ENCODE data around the gene FUT6.
"Not testable (repeated sequence)": the region's sequence is repeated elsewhere in the genome, so short reads cannot be mapped to it uniquely, and the experiment has no call there.

FUT6 gene

DNA sequence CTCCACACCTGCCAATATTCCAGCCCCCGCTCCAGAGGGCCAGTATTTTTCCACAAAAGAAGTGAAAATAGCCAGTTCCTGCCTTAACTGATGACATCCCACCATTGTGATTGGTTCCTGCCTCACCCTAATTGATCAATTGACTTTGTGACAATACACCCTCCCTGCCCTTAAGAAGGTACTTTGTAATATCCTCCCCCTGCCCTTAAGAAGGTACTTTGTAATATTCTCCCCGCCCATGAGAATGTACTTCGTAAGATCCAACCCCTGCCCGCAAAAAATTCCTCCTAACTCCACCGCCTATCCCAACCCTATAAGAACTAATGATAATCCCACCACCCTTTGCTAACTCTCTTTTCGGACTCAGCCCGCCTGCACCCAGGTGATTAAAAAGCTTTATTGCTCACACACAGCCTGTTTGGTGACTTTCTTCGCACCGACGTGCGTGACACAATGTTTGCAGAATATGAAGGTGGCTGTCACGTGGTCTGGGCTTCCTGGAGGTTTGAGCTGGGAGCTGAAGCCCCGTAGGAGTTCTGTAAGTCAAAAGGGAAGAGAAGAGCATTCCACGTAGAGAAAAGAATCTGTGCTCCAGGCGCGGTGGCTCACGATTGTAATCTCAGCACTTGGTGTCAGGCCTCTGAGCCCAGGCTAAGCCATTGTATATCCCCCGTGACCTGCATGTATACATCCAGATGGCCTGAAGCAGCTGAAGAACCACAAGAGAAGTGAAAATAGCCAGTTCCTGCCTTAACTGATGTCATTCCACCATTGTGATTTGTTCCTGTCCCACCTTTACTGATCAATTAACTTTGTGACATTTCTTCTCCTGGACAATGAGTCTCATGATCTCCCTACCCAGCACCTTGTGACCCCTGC is 17.9 kb upstream of the FUT6 start:
- no peak for DNase-seq

DNA sequence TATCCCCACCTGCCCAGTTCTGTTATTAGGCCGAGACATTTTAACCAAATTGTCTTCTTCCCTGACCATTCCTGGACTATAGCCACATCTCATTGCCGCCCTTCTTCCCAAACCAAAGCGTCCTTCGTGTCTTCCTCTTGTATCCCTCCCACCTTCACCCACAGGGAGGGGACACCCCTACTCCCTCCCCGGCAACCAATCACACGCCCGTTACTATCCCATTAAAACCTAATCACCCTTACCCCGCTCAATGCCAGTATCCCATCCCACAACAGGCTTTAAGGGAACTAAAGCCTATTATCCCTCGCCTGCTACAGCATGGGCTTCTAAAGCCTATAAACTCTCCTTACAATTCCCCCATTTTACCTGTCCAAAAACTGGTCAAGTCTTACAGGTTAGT is 15.6 kb upstream of the FUT6 start:
- not testable (repeated sequence) for DNase-seq

DNA sequence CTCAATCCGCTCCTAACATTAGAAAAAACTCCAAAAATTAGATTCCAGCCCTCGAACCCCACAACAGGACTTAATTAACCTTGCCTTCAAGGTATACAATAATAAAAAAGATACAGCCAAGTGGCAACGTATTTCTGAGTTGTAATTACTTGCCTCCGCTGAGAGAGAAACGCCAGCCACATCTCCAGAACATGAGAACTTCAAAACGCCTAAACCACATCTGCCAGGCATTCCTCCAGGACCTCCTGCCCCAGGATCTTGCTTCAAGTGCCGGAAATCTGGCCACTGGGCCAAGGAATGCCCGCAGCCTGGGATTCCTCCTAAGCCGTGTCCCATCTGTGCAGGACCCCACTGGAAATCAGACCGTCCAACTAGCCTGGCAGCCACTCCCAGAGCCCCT is 14.6 kb upstream of the FUT6 start:
- not testable (repeated sequence) for DNase-seq

DNA sequence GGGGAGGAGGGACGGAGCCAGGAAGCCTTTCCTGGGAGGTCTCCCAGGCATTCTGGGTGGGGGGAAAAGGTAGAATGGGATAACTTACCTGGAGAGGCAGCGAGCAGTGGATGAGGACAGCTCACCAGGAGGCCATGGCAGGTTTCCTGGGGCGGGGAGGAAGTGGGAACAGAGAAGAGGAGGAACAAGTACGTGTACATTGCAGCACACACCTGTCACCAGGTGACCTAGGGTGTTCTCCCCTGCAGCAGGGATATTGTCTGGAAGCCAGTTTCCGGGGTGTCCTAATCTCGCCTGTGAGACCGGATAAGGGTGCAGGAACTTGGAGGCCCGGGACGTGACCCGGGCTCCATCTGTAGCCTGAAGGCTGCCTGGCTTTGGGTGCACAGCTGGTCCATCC is 11.8 kb upstream of the FUT6 start, which contains the start of gene FUT3:
TSS of gene FUT3 (minus strand) at position 148 of the 400 bp plus-strand sequence.
- no peak for DNase-seq

DNA sequence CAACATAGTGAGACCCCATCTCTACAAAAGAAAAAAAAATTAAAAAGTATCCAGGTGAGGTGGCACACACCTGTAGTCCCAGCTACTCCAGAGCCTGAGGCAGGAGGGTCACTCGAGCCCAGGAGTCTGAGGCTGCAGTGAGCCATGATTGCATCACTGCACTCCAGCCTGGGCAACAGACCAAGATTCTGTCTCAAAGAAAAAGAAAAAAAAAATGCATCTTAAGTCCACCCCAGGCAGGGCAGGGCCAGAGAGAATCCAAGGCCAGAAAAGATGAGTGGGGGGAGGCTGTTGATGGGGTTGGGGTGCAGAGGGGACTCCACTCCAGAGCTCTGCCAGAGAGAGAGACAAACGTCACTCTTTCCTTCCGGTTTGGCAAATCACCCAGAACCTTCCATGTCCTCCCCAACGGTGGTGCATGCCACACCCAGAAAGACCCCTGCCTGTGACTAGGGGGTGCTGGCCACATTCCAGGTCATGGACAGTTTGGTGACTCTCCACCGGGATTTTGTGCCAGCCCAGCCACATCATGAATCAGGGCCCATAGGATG is 11.3 kb upstream of the FUT6 start:
- DNase-seq, result no peak

DNA sequence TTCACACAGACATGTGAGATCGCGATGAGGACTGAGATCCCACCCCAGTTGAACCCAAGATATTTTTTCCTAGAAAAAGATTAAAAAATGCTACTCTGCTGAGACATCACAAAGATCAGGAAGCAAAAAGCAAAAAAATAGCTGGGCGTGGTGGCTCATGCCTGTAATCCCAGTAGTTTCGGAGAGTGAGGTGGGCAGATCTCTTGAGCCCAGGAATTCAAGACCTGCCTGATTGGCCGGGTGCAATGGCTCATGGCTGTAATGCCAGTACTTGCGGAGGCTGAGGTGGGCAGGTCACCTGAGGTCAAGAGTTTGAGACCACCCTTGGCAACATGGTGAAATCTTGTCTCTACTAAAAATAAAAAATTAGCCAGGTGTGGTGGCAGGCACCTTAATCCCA is 10.7 kb upstream of the FUT6 start:
- DNase-seq, result no peak

DNA sequence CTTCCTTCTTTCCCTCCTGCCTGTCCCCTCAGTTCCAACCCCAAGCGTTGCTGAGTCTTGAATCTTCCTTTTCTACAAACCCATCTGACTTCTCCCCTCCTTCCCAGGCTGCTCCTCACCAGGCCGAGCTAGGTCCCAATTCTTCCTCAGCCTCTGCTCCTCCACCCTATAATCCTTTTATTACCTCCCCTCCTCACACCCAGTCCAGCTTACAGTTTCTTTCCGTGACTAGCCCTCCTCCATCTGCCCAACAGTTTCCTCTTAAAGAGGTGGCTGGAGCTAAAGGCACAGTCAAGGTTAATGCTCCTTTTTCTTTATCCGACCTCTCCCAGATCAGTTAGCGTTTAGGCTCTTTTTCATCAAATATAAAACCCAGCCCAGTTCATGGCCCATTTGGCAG is 9.1 kb upstream of the FUT6 start:
- not testable (repeated sequence) for DNase-seq

DNA sequence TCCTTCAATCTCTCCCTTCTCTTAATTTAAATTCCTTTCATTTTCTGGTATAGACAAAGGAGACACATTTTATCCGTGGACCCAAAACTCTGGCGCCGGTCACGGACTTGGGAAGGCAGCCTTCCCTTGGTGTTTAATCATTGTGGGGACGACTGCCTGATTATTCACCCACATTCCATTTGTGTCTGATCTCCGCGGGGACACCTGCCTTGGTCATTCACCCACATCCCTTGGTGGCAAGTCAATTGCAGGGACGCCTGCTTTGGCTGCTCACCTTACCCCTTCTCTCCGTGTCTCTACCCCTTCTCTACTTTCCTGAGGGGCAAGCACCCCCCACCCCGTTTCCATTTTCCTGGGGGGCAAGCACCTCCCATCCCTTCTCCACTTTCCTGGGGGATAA is 8.3 kb upstream of the FUT6 start:
- not testable (repeated sequence) for DNase-seq

DNA sequence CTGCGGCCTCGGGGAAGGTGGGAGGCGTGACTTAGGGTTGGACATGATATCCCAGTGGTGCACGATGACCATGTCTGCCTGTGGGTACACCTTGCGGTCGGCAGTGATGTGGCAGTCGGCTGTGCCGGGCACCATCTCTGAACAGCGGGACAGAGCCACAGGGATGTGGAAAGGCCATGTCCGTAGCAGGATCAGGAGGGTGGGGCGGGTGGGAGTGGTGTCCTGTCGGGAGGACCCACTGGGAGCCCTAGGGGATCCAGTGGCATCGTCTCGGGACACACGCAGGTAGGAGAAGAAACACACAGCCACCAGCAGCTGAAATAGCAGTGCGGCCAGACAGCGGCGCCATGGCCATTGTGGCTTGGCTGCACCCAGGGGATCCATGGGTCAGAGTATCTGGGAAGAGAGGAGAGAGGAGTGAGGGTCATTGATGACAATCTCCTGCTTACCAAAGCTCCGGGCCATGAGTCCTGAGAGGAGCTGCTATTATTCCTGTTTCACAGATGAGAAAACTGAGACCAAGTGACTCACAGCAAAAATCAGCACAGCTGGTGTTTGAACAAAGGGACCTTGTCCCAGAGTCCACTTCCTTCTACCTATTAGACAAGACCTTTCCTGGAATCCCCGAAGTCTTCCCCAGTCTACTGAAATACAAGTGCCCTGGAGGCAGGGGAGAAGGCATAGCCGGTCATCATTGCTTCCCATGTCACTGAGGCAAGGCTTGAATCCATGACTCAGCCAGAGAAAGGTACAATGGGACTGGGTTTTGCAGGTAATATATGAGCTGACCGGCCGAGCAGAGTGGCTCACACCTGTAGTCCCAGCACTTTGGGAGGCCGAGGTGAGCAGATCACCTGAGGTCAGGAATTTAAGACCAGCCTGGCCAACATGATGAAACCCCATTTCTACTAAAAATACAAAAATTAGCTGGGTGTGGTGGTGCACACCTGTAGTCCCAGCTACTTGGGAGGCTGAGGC is 5.2 kb upstream of the FUT6 start:
- DNase-seq, result no peak

DNA sequence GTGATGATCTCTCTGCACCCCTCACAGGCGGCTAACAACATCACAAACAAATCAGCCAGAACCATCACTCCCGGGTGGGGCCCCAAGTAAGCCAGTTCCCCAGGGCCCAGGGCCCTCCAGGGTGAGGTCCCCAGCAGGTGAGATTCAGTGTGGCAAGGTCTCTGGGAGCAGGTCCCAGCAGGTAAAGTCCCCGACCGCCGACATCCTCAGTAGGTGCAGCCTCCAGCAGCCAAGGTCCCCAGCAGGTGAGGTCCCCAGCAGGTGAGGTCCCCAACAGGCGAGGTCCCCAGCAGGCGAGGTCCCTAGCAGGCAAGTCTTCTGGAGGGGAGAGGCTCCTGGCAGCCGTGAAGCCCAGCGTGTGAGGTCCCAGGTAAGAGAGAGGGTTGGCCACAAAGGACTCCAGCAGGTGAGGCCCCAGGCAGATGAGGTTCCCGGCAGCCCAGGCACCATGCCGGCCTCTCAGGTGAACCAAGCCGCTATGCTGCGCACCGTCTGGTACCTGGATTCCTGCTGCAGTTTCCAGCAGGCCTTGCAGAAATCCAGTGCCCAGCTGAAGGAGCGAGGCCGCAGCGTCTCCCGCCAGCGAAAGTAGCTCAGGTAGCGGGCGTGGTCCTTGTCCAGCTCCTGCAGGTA is 3.9 kb upstream of the FUT6 start:
- DNase-seq, result no peak

DNA sequence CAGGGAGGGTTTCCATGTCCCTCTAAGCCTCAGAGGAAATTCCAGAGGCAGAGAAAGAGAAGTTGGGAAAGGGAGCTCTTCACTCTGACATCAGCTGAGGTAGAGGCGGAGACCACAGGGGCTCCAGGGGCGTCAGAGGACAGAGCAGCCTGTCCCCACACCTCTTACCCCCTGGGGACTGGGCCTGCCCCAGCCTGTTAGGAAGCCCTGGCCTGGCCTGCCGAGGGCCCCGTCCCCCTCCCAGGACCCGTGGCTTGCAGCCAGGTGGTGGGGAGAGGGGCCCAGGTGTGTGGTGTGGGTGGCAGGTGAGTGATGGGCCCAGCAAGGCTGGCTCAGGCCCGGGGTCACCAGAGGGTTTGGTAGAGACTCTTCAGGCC is 2.2 kb upstream of the FUT6 start:
- DNase-seq, result not testable (repeated sequence)

DNA sequence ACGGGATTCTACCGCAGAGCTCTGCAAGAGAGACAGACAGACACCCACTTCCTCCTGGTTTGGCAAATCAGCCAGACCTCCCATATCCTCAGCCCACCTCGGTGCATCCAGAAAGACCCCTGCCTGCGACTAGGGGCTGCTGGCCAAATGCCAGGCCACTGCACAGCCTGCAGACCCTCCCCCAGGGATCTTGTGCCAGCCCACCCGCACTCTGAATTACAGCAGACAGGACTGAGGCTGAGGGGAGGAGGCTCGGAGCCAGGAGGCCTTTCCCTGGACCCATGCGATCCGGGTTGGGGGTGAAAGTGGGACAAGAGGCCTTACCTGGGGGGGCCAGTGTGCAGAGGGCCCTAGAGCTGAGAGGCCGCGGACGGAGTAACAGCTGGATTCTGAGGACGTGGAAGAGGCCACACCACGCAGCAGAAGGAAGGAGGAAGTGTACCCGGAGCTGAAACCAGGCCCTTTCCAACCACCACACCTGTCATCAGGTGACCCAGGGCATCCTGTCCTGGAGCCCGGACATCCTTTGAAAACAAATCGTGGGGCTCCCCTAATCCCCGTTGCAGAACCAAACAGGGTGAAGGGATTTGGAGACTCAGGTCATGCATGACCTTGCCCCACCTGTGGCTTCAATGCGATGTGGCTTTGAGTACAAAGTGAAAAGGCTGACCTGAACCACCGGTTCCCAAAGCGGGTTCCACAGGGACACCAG is 993 bp downstream of the FUT6 start:
- no peak for DNase-seq

DNA sequence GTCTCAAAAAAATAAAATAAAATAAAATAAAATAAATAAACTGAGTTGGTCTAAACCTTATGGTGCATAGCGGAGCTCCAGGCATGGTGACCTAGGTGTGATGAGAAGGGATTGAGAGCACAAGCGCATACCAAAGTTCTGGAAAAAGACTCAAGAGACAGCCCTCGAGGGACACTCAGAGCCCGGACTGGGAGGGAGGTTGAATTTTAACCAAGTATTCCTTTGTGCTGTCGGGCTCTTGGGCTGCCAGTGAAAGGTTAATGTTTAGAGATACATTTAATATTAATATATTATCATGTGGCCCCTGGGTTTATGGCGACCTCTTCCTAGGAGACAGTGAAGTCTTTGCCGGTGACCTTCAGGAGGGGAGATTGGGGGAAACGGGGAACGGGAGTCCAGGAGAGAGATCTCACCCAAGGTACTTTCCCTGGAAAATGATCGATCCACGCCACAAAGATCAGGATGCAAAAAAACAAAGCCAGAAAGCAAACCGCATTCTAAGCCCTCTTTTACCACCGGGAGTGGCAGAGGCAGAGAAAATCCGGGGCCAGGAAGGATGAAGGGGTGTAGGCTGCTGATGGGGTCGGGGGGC is 1.6 kb downstream of the FUT6 start:
- DNase-seq, result no peak

DNA sequence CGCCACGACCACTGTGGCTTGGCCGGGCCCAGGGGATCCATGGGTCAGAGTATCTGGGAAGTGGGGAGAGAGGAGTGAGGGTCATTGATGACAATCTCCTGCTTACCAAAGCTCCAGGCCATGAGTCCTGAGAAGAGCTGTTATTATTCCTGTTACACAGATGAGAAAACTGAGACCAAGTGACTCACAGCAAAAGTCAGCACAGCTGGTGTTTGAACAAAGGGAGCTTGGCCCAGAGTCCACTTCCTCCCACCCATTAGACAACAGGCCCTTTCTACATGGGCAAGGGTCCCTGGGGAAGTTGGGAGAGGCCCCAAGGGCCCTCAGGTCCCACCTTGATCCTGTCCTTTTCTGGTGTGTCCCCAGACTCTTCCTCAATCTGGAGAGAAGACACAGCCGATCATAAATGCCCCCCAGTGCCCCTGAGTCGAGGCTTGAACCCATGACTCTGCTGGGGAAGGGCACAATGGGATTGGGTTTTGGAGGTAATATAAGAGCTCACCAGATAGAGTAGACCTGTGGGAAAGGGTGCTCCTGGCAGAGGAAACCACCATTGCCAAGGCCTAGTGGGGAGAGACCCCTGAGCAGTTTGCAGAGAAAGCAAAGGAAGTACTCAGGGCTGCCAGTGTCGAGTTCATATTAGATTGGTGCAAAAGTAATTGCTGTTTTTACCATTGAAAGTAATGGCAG is 6.8 kb downstream of the FUT6 start:
- DNase-seq, result no peak

DNA sequence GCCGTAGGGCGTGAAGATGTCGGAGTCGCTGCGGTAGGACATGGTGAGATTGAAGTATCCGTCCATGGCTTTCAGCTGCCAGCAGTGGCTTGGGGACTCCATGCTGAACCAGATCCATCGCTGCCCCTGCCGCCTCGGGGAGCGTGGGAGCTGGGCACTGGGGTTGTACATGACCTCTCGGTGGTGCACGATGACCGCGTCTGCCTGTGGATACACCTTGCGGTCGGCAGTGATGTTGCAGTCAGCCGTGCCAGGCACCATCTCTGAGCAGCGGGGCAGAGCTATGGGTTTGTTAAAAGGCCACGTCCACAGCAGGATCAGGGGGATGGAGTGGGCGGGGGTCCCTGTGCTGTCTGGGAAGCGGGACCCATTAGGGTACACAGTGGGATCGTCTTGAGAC is 7.4 kb downstream of the FUT6 start:
- no peak for DNase-seq

DNA sequence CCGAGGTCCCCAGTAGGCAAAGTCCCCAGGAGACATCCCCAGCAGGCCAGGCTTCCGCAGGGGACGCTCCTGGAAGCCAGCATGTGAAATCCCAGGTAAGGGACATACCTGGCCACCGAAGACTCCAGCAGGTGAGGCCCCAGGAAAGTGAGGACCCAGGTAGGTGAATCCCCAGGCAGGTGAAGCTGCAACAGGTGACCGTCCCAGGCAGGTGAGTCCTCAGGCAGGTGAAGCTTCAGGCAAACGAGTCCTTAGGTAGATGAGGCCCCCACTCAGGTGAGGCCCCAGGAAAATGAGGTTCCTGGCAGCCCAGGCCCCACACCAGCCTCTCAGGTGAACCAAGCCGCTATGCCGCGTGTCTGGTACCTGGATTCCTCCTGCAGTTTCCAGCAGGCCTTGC is 8.3 kb downstream of the FUT6 start:
- DNase-seq, result no peak

DNA sequence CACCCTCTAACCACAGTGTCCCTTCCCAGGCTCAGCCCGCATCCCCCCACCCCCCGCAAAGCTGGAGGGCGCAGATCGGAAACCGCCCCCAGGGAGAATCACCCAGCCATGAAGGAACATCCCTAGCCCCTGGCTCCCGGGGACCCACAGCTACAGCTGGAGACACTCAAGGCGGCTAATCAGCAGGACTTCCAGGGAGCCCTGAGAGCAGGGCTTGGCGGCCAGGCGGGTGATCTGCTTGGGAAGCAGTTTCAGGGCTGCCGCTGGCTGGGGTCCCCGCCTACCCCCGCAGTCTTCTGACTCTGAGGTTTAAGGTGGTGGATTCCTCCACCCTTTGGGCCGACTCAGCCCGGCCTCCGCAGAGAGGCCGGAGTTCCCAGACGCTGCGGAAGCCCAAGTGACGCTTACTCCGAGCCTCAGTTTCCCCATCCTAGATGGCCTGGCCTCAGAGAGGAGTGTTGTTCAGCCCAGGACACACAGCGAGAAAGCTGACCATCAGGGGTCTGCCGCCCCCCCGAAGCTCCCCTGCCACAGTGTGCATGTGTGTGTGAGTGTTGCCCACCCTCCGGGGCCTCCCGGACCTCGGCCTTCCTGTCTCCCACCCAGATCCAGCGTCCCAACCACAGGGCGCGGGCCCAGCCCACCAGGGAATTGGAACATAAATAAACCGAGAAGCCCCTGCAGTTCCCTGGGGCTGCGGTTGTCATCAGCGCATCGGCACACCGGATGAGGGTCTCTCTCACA is 9.8 kb downstream of the FUT6 start:
- DNase-seq, result no peak

DNA sequence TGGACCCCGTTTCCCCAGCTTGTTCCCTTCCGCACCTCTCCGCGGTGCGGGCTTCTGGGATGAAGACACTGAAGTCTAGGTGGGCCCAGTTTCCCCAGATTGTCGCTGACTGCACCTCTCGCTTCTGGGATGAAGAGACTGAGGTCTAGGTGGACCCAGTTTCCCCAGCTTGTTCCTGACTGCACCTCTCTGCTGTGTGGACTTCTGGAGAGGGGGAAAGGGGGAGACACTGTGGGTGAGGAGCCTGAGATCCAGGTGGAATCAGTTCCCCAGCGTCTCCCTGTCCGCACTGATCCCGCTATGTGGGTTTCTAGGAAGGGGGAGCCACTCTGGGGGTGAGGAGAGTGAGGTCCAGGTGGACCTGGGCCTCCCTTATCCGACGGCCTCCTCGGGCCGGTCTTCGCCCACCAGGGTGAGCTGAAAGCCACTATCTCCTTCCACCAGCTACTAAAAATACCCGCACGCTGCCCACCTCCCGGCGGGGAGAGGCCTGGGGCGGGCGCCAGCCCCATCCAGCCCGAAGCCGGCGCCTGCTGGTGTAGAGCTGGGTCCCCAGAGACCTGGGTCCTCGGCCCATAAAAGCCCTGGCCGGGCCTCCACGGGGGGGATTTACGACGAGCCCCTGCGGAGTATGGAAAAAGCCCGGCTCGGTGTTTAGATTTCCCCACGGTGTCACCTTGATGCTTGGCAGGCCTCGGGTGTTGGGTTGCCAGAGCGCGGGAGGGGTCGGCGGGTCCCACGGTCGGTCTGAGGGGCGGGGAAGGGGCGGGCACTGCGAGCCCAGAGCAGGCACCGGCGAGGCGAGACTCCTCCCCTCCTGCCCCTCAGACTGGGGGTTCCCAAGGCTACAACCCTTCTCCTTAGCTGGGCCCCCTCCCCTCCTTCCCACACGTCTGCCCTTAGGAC is 10.6 kb downstream of the FUT6 start:
- no peak for DNase-seq

DNA sequence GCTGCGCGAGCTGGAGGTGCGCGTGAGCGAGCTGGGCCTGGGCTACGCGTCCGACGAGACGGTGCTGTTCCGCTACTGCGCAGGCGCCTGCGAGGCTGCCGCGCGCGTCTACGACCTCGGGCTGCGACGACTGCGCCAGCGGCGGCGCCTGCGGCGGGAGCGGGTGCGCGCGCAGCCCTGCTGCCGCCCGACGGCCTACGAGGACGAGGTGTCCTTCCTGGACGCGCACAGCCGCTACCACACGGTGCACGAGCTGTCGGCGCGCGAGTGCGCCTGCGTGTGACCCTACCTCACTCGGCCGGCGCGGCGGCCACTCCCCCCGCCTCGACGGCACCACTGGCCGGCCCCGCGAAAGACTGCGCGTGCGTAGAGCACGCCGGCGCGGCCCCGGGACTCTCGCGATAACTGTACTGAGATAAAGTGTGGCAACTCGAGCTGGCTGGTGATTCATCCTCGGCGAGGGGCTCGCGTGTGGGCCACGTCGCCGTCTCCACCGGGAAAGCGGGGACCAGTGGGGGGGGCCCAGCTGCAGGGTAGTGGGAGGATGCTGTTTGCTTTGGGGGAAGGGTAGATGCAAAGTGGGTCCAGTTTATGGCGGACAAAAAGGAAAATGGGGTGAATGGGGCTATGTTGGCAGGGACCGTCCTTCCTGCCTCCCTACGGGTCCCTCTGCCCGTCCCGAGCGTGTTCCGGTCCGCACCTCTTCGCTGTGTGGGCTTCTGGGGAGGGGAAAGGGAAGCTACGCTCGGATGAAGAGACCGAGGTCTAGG is 11.4 kb downstream of the FUT6 start:
- peak; percentile 90 for DNase-seq
